HepG2 (cell line): ENCODE data around the gene KLHL18.

ENCODE experiments used
- EZH2 ChIP-seq: conservative IDR thresholded peaks from 2 replicates; pipeline ENCODE4 v1.6.1; 2012; ENCODE audit warnings: mild to moderate bottlenecking, low read depth, low read length, moderate library complexity
- HNF4A ChIP-seq: sonication (generic); formaldehyde crosslinking; IDR thresholded peaks from 2 replicates; pipeline ENCODE4 v1.4.0; 2020; ENCODE audit warnings: missing genetic modification reagents
- KLF13 ChIP-seq: sonication (generic); formaldehyde crosslinking; IDR thresholded peaks from 2 replicates; pipeline ENCODE4 v1.4.0; 2020; ENCODE audit warnings: mild to moderate bottlenecking, missing genetic modification reagents
- POLR2A ChIP-seq, 2 experiments: IDR thresholded peaks; 2 replicates each; pipeline ENCODE4 v1.6.1; 2011; ENCODE audit warnings: low read depth in 2 of 2, low read length in 2 of 2, mild to moderate bottlenecking in 1 of 2, moderate library complexity in 1 of 2; ENCODE audit not compliant: insufficient read depth in 1 of 2
- RBM39 ChIP-seq: fragments of 200-400 bp; formaldehyde crosslinking; IDR thresholded peaks from one replicate; pipeline ENCODE4 v1.6.1; 2018; ENCODE audit warnings: antibody characterized with exemption, mild to moderate bottlenecking, low read depth, low read length; ENCODE audit not compliant: poor library complexity, severe bottlenecking
- RFXANK ChIP-seq: IDR thresholded peaks from 2 replicates; pipeline ENCODE4 v1.6.1; 2016
- SMARCC2 ChIP-seq: fragments of 450-650 bp; IDR thresholded peaks from 2 replicates; pipeline ENCODE4 v1.6.1; 2017; ENCODE audit warnings: antibody characterized with exemption, mild to moderate bottlenecking
- TARDBP ChIP-seq: sonication (generic); formaldehyde crosslinking; IDR thresholded peaks from 2 replicates; pipeline ENCODE4 v1.8.0; 2022; ENCODE audit warnings: mild to moderate bottlenecking, missing genetic modification reagents
- TBL1XR1 ChIP-seq: fragments of 150-350 bp; IDR thresholded peaks from 2 replicates; pipeline ENCODE4 v1.6.1; 2014; ENCODE audit warnings: borderline replicate concordance, low read length; ENCODE audit not compliant: partially characterized antibody
- ZNF263 ChIP-seq: sonication (generic); formaldehyde crosslinking; IDR thresholded peaks from 2 replicates; pipeline ENCODE4 v1.4.0; 2020; ENCODE audit warnings: missing genetic modification reagents
- TF ChIP-seq, protein P1 (sequence below): sonication (generic); formaldehyde crosslinking; IDR thresholded peaks from 2 replicates; pipeline ENCODE4 v1.5.0; 2020; ENCODE audit warnings: missing genetic modification reagents, mild to moderate bottlenecking, borderline replicate concordance
- TF ChIP-seq, protein P2 (sequence below): sonication (generic); formaldehyde crosslinking; IDR thresholded peaks from 2 replicates; pipeline ENCODE4 v1.5.0; 2020; ENCODE audit warnings: mild to moderate bottlenecking, missing genetic modification reagents, moderate library complexity

- TF ChIP-seq RFXANK (CRISPR knock-in tag) (no peak), SMARCC2 (no peak), POLR2A (IDR thresholded peaks at IDR 0.05; ENCODE audit: insufficient read depth in 1 of 2, low read depth in 2 of 2, low read length in 2 of 2) (no peak), TBL1XR1 (no peak), RBM39 (no peak), TARDBP (no peak), EZH2 (no peak), HNF4A (no peak), KLF13 (CRISPR knock-in tag) (no peak), ZNF263 (no peak)
- TF ChIP-seq, protein P1, sequence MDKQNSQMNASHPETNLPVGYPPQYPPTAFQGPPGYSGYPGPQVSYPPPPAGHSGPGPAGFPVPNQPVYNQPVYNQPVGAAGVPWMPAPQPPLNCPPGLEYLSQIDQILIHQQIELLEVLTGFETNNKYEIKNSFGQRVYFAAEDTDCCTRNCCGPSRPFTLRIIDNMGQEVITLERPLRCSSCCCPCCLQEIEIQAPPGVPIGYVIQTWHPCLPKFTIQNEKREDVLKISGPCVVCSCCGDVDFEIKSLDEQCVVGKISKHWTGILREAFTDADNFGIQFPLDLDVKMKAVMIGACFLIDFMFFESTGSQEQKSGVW (CRISPR knock-in tag), result no peak
- TF ChIP-seq, protein P2, sequence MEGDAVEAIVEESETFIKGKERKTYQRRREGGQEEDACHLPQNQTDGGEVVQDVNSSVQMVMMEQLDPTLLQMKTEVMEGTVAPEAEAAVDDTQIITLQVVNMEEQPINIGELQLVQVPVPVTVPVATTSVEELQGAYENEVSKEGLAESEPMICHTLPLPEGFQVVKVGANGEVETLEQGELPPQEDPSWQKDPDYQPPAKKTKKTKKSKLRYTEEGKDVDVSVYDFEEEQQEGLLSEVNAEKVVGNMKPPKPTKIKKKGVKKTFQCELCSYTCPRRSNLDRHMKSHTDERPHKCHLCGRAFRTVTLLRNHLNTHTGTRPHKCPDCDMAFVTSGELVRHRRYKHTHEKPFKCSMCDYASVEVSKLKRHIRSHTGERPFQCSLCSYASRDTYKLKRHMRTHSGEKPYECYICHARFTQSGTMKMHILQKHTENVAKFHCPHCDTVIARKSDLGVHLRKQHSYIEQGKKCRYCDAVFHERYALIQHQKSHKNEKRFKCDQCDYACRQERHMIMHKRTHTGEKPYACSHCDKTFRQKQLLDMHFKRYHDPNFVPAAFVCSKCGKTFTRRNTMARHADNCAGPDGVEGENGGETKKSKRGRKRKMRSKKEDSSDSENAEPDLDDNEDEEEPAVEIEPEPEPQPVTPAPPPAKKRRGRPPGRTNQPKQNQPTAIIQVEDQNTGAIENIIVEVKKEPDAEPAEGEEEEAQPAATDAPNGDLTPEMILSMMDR, result no peak
These were observed 16.9 kb downstream of the KLHL18 start for GRCh38 chr3:47299381-47300318.
